ENCODE measurements around the gene PHLDA2.
"Not testable (repeated sequence)": the region's sequence is repeated elsewhere in the genome, so short reads cannot be mapped to it uniquely, and the experiment has no call there.

DNA sequence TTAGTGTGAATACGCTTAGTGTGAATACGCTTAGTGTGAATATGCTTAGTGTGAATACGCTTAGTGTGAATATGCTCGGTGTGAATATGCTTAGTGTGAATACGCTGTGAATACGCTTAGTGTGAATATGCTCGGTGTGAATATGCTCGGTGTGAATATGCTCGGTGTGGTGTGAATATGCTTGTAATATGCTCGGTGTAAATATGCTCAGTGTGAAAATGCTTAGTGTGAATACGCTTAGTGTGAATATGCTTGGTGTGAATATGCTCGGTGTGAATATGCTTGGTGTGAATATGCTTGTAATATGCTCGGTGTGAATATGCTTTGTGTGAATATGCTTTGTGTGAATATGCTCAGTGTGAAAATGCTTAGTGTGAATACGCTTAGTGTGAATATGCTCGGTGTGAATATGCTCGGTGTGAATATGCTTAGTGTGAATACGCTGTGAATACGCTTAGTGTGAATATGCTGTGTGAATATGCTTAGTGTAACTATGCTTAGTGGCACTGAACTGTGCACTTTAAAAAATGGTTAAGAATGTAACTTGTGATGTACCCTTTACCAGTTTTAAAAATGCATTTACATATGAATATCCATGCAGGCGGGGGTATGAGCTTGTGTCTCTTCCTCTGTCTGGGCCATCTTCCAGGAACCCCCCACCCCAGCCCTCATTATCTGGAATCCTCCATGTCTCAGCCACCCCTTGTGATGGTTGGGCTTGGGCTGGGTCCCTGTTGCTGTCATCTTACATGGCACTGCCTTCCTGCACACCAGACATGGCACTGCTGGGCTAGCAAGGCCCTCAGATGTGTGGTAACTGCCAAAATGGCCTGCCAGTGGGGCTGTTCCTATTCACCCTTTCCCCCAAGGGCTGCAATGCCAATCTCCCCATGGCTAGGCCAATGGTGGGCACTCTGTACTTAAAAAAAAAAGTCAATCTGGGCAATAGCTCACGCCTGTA is 9.5 kb upstream of the PHLDA2 start:
- TF ChIP-seq, protein P1, sequence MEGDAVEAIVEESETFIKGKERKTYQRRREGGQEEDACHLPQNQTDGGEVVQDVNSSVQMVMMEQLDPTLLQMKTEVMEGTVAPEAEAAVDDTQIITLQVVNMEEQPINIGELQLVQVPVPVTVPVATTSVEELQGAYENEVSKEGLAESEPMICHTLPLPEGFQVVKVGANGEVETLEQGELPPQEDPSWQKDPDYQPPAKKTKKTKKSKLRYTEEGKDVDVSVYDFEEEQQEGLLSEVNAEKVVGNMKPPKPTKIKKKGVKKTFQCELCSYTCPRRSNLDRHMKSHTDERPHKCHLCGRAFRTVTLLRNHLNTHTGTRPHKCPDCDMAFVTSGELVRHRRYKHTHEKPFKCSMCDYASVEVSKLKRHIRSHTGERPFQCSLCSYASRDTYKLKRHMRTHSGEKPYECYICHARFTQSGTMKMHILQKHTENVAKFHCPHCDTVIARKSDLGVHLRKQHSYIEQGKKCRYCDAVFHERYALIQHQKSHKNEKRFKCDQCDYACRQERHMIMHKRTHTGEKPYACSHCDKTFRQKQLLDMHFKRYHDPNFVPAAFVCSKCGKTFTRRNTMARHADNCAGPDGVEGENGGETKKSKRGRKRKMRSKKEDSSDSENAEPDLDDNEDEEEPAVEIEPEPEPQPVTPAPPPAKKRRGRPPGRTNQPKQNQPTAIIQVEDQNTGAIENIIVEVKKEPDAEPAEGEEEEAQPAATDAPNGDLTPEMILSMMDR (IDR thresholded peaks at IDR 0.05), result not testable (repeated sequence)
- not testable (repeated sequence) for TF ChIP-seq POLR2A (IDR thresholded peaks at IDR 0.05)

All from Peyer's patch (tissue), 4 donors.